HG03103 (cell line): ENCODE results near the gene FBLN2.

Experiments
- ATAC-seq: cut with Tn5 transposase; IDR thresholded peaks from one replicate; pipeline ENCODE4 v1.9.1; 2021; ENCODE audit warnings: low read depth; ENCODE audit not compliant: unreplicated experiment

FBLN2 gene

DNA sequence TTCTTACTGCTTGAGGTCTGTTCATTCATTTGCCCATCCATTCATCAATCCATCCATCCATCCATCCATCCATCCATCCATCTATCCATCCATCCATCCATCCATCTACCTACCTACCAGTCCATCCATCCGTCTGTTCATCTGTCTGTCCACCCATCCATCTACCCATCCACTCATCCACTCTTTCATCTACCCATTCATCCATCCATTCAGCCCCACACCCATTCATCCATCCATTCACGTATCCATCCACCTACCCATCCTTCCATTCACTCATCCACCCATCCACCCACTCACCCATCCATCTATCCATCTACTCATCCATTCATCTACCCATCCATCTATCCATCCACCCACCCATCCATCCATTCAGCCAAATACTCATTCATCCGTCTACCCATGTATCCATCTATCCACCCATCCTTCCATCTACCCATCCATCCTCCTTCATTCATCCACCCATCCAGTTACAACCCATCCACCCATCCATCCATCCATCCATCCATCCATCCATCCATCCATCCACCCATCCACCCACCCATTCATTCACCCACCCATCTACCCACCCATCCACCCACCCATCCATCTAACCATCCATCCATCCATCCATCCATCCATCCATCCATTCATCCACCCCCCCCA, 68.3 kb downstream of the FBLN2 start:
- ATAC-seq, result no peak

- ATAC-seq, result no peak
Measured at GRCh38 chr3:13617981-13618380, 69.1 kb downstream of the FBLN2 start.

GRCh38 chr3:13618836-13619235, 69.9 kb downstream of the FBLN2 start:
- no peak for ATAC-seq

GRCh38 chr3:13619661-13620230, 70.8 kb downstream of the FBLN2 start:
- no peak for ATAC-seq

DNA sequence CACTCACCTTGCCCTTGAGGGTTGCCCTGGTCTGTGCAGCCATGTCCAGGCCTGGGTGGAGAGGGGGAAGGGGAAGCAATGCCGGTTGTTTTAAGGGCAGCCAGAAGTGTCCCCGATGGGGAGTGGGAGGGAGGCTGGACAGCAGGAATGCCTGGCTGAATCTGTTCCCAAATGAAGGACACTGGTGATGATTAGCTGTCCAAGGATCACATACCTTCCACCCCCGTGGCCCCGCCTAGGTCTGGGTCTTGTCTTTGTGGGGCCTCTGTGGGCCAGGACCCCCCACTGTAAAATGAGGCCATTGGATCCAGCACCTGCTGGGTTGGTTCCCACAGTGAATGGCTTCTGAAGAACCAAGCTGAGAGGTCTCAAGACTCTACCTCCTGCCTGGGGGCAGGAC, 71.4 kb downstream of the FBLN2 start:
- no peak for ATAC-seq

- no peak for ATAC-seq
Measured at GRCh38 chr3:13620776-13621365, 71.9 kb downstream of the FBLN2 start.

DNA sequence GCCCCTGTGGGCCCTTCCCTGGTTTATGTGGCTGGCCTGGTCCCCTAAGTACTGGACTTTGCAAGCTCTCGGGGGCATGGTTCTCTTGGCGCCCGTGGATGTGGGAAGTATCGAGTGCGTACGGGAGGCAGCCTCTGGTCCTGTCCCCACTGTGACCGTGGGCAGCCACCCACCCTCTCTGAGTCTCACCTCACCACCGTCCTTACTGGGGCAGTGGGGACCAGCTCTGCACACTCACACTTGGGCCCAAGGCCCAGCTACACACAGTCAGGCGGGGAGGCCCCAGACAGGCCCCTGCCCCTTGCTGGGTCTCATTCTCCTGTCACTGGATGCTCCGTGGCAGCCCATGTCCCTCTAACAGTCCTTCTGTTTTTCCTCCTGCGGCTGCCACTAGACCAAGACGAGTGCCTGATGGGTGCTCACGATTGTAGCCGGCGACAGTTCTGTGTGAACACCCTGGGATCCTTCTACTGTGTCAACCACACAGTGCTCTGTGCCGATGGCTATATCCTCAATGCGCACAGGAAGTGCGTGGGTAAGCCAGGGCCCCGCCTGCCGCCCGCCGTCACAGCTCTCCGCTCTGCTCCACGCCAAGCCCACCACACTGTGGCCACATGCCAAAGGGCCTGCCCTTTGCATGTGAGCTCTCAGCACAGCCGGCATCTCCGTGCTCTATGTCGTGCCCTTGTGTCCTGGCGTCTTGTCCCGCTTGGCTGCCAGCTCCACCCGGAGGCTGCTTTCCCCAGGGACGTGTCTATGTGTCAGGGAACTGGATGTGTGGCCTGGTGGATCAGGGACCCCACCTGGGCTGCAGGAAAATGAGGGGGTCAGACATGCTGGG, 72.7 kb downstream of the FBLN2 start:
- no peak for ATAC-seq

DNA sequence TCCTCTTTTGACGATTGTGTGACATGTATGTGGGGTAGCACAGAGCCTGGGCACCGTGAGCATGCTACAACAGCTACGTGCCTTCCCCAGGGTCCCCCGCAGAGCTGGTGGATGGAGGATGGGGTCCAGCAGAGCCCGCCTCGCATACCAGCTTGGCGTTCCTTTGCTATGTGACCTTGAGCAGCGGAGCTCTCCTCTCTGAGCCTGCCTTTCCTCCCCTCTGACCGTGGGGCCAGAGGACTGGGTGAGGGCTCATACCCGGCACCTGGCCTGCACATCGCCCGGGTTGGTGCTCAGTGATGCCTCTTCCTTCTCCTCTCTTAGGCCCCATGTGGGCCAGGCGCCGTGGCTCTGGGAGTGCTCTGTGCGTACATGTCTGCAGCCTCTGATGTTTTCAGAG, 73.4 kb downstream of the FBLN2 start:
- ATAC-seq, result no peak

DNA sequence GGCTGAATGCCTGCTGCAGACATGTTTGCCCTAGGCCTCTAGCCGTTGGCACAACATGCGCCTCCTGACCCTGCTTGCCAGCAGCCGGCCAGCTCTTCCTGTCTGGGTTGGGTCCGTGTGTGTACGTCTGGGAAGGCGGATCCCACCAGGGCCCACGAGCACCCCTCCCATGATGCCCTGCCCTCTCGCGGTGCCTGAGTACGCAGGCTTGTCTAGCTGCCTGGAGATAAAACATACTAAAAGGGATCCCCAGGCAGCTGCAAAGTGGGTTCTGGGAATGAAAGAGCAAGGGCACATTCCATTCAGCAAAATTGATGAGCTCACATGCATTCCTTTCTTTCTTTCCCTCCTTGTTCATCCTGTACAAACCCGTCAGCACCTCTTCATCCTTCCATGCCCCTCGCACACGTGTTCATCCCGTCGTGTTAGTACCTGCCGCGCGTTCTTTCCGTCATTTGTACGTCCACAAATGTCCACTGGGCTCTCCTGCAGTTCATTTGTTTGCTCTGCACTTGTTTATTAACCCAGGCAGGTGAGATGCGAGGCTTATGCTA, 74.3 kb downstream of the FBLN2 start:
- ATAC-seq, result no peak

- no peak for ATAC-seq
Measured at GRCh38 chr3:13624021-13624420, 75.1 kb downstream of the FBLN2 start.

- no peak for ATAC-seq
Measured at GRCh38 chr3:13624671-13625125, 75.8 kb downstream of the FBLN2 start.

- no peak for ATAC-seq
Measured at GRCh38 chr3:13626396-13626795, 77.5 kb downstream of the FBLN2 start.

GRCh38 chr3:13626915-13627460, 78.1 kb downstream of the FBLN2 start:
- no peak for ATAC-seq

DNA sequence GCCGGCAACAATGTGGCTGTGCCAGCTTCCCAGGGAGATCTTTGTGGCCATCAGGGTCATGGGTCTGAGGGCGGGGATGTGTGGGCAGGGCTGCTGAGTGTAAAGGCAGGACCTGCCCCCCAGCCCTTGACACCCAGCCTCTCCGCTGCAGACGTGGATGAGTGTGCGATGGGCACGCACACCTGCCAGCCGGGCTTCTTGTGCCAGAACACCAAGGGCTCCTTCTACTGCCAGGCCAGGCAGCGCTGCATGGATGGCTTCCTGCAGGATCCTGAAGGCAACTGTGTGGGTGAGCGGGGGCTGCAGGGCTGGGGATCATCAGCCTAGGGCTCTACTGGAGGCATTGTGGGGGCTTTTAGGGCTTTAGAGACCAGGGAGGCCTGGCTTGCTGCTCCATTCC, 78.8 kb downstream of the FBLN2 start:
- ATAC-seq, result no peak

GRCh38 chr3:13628432-13628831, 79.5 kb downstream of the FBLN2 start:
- ATAC-seq, result no peak

- ATAC-seq, result no peak
Measured at GRCh38 chr3:13628841-13629551, 80.1 kb downstream of the FBLN2 start.

DNA sequence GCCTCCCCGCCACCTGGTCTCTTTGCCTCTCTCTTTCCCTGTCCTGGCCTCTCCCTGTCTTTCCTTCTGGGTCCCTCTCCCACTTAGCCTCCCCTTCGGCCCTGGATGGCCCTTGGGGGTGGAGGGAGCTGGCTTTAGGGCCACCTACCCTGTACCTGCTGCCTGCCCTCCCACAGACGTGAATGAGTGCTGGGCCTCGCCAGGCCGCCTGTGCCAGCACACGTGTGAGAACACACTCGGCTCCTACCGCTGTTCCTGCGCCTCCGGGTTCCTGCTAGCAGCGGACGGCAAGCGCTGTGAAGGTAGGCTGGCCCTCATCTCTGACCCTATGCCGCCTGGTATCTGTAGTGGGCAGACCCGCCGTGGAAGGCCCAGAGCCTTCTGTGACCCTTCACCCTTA, 80.7 kb downstream of the FBLN2 start:
- ATAC-seq, result no peak

- no peak for ATAC-seq
Measured at GRCh38 chr3:13631256-13631655, 82.3 kb downstream of the FBLN2 start.

DNA sequence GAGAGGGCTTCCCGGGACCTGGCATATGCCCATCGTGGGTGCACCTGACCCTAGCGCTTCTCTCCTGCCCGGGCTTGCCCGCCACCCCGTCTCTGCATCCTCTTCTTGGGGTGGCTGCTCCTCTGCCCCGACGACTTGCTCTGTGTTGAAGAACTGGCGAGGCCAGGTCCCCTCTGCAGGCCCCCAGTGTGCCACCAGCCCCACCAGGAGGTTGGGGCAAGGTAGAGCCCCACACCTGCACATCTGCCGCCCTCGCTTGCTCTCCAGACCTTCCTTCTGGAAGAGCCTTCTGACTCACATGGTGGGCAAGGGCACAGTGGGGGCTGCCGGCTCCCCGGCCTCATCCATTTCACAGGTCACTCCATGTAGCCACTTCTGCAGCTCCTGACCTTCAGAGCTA, 84.3 kb downstream of the FBLN2 start:
- no peak for ATAC-seq

DNA sequence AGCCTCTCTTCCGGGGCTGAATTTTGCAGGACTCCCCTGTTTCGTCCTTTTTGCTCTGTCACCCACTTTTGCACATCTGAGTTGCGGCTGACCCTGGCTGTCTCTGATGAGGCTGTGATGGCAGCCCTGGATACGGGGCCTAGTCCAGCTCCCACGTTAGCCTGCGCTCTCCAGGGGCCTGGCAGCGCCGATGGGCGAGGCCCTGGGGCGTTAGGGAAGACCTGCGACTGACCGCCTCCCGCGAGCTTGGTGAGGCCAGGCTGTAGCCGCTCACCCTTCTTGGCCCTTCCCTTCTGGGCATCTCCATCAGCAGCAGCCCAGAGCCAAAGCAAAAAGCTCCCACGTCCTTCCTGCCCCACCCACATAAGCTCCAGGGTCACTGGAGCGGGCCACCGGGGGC, 85.2 kb downstream of the FBLN2 start:
- no peak for ATAC-seq
